HG02678 (cell line): ENCODE results near the gene TRABD.
"Not testable (repeated sequence)": the region's sequence is repeated elsewhere in the genome, so short reads cannot be mapped to it uniquely, and the experiment has no call there.

Source experiments
- ATAC-seq: cut with Tn5 transposase; IDR thresholded peaks from one replicate; pipeline ENCODE4 v1.9.1; 2021; ENCODE audit warnings: mild to moderate bottlenecking, moderate library complexity; ENCODE audit not compliant: unreplicated experiment

TRABD gene

GRCh38 chr22:50200461-50201190 is 14.9 kb downstream of the TRABD start, which contains the start of gene SELENOO:
Gene SELENOO (plus strand): TSS chr22:50201011. CDS start chr22:50201037, 26 bp downstream.
- ATAC-seq, result peak; percentile 71

- ATAC-seq, result peak; percentile 21
Measured at GRCh38 chr22:50201191-50202129, 15.7 kb downstream of the TRABD start.

GRCh38 chr22:50202130-50202666 is 16.5 kb downstream of the TRABD start:
- ATAC-seq, result no peak

GRCh38 chr22:50203288-50203687 is 17.6 kb downstream of the TRABD start:
- no peak for ATAC-seq

GRCh38 chr22:50204571-50204970 is 18.9 kb downstream of the TRABD start:
- ATAC-seq, result no peak

- ATAC-seq, result not testable (repeated sequence)
Measured at GRCh38 chr22:50204998-50205397, 19.3 kb downstream of the TRABD start.

GRCh38 chr22:50205781-50206569 is 20.3 kb downstream of the TRABD start:
- ATAC-seq, result no peak

GRCh38 chr22:50206599-50206998 is 20.9 kb downstream of the TRABD start:
- no peak for ATAC-seq

GRCh38 chr22:50207383-50208140 is 21.8 kb downstream of the TRABD start:
- ATAC-seq, result no peak

GRCh38 chr22:50208430-50208938 is 22.8 kb downstream of the TRABD start:
- no peak for ATAC-seq

- no peak for ATAC-seq
Measured at GRCh38 chr22:50208939-50209892, 23.5 kb downstream of the TRABD start.

- ATAC-seq, result no peak
Measured at GRCh38 chr22:50209893-50210292, 24.2 kb downstream of the TRABD start.

- no peak for ATAC-seq
Measured at GRCh38 chr22:50210378-50211139, 24.8 kb downstream of the TRABD start.

- no peak for ATAC-seq
Measured at GRCh38 chr22:50211147-50211546, 25.4 kb downstream of the TRABD start.

- ATAC-seq, result no peak
Measured at GRCh38 chr22:50213263-50213662, 27.6 kb downstream of the TRABD start.

GRCh38 chr22:50215297-50216054 is 29.8 kb downstream of the TRABD start:
- no peak for ATAC-seq

- no peak for ATAC-seq
Measured at GRCh38 chr22:50216055-50216683, 30.5 kb downstream of the TRABD start.
